Small intestine (tissue), 7 donors: ENCODE data around the gene SF3B3. TPM values are rescaled to one million over a fixed set of nuclear protein-coding genes. Genes with fewer than 3 reads are reported as not detected.
A peak's percentile ranks its signal among the peaks of the same experiment; 100 is the strongest.

Source experiments
- DNase-seq, 2 donors: peaks; one replicate each; pipeline versions ENCODE4 v3.0.0 to v3.0.0-alpha.2; 2013
- FAIRE-seq: peaks from 2 replicates; lab custom pipeline; 2012; peaks lifted over from hg19 to GRCh38; lab: Jason Lieb, UNC
- H3K27ac ChIP-seq, 3 donors: one replicate each; pipeline ENCODE4 v1.5.1; 2013; ENCODE audit warnings: low read length in 2 of 3, mild to moderate bottlenecking in 2 of 3, control low read depth in 1 of 3, inconsistent platforms in 1 of 3, low read depth in 1 of 3, moderate library complexity in 1 of 3
- H3K27me3 ChIP-seq, 3 donors: one replicate each; pipeline ENCODE4 v1.6.1; 2013; ENCODE audit warnings: low read length in 3 of 3, inconsistent platforms in 1 of 3; ENCODE audit not compliant: control insufficient read depth in 3 of 3, insufficient read depth in 3 of 3
- H3K36me3 ChIP-seq, 3 donors: one replicate each; pipeline ENCODE4 v1.6.1; 2013; ENCODE audit warnings: low read length in 3 of 3, inconsistent platforms in 1 of 3, low read depth in 1 of 3, mild to moderate bottlenecking in 1 of 3, moderate library complexity in 1 of 3; ENCODE audit not compliant: control insufficient read depth in 3 of 3, insufficient read depth in 2 of 3
- H3K4me1 ChIP-seq, 3 donors: one replicate each; pipeline ENCODE4 v1.6.1; 2013; ENCODE audit warnings: low read length in 2 of 3, inconsistent platforms in 1 of 3, low read depth in 1 of 3, mild to moderate bottlenecking in 1 of 3, moderate library complexity in 1 of 3; ENCODE audit not compliant: control insufficient read depth in 3 of 3, insufficient read depth in 2 of 3
- H3K4me3 ChIP-seq, 3 donors: one replicate each; pipeline ENCODE4 v1.5.1; 2013; ENCODE audit warnings: low read length in 3 of 3, control low read depth in 1 of 3, inconsistent platforms in 1 of 3, low read depth in 1 of 3, mild to moderate bottlenecking in 1 of 3, moderate library complexity in 1 of 3
- H3K9me3 ChIP-seq, 2 donors: one replicate each; pipeline ENCODE4 v1.6.1; 2013; ENCODE audit warnings: low read depth in 1 of 2, low read length in 1 of 2; ENCODE audit not compliant: control insufficient read depth in 2 of 2, insufficient read depth in 1 of 2
- WGBS, 3 donors: extraction: QIAGEN DNeasy Blood & Tissue Kit; methylation state at CpG; one replicate each; pipeline ENCODE4 v1.1.7; 2013; 5-methylcytosine and 5-hydroxymethylcytosine counted together
- polyA plus RNA-seq, 4 donors: library from polyadenylated mRNA; stranded (reverse) in 3 of 4; unstranded in 1 of 4; fragments of 200-250 nt in 3 of 4; fragments of 120-200 nt in 1 of 4; gene quantifications; one replicate each; pipeline versions ENCODE4 v1.2.1 to v1.2.3, GENCODE V29; 2013
- donor health status: healthy with polysubstance abuse.
- donor health status: control.
- donor health status: control.
- donor health status: Bipolar disorder and iron deficiency.
- donor health status: healthy.

SF3B3 gene
- polyA plus RNA-seq, 4 donors = 33.3 to 203 (median 69.3) TPM

- Histone ChIP-seq H3K4me1 (no peaks in the 10 kb centered on the region), H3K27me3 (no peaks in the 10 kb centered on the region), H3K4me3 (no peak overlapping the region), H3K27ac (no peak overlapping the region), H3K9me3 (no peaks in the 10 kb centered on the region), H3K36me3 (peaks cover 23 to 63% (median 31%) of the 10 kb centered on the region in 3 donors)
- FAIRE-seq (no peak), DNase-seq (no peak)
- WGBS, 3 donors = 90 to 98% (median 94%) methylated on average over 2 of the region's 2 CpGs
Observed at GRCh38 chr16:70494777-70495176, 28.8 kb upstream of the SF3B3 start.

DNA sequence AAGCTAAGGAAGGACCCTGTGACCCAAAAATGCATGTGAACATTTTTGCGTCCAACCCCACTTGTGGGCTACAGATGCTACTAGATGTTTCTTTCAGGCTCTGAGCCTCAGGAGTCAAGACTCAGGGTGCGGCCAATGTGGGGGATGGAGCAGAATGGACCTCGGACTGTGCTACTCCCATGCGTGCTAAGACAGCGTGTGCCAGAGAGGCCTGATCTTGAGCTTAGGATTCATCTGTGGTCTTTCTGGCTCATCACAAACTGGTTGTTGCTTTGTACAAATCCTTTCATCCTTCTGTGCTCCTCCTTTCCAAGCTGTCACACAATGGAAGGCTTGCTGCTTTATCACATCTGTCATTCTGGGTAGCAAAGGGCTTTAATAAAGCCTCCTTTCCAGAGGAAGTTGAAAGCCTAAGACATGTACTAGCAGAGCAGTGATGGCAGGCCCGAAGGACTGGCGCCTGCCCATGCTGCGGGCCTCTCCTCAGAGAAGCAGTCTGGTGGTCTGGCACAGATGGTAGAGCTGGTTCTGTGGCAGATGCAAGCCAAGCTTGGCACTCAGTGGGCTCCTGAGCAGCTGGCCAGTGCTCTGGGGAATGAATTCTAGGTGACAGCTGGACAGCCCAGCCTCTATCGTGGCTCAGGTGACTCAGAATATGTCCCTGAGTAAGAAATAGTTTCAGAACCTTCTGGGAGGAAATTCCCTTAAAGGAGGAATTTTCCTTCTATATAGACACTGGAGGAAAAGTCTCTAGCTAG lies 28.0 kb upstream of the SF3B3 start:
- Histone ChIP-seq H3K36me3 (peaks cover 23 to 63% (median 29%) of the 10 kb centered on the region in 3 donors), H3K27ac (peak overlapping the region in 1 of 3 donors; percentile 33), H3K9me3 (no peaks in the 10 kb centered on the region), H3K4me3 (no peak overlapping the region), H3K4me1 (no peaks in the 10 kb centered on the region), H3K27me3 (no peaks in the 10 kb centered on the region)
- WGBS, 3 donors = 75 to 88% (median 75%) methylated on average over 9 of the region's 9 CpGs
- FAIRE-seq (no peak), DNase-seq (peak; percentile 36 to 63)

DNA sequence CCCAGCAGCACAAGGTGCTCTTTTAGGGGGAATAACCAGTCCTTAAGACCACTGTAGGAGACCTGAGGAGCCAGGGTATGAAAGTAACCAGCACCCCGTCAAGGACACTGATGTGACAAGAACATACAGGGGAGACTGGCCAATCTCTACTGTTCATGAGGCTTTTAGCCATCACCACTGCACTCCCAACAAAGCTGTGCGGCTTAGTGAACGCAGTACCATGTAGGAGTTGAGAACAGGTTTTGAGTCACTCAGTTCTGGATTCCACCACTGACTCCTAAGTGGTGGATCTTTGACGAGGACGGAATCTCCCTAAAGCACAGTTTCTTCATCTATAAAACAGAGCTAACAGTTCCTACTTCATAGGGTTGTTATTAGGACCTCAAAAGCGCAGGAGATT lies 27.1 kb upstream of the SF3B3 start:
- no peak overlapping the region for H3K4me3 ChIP-seq
- H3K27ac ChIP-seq = no peak overlapping the region
- no peaks in the 10 kb centered on the region for H3K4me1 ChIP-seq
- H3K27me3 ChIP-seq = no peaks in the 10 kb centered on the region
- WGBS, 3 donors = 90 to 93% (median 91%) methylated on average over 6 of the region's 6 CpGs
- FAIRE-seq (no peak), DNase-seq (no peak)
- H3K9me3 ChIP-seq = no peaks in the 10 kb centered on the region
- H3K36me3 ChIP-seq = peaks cover 23 to 66% (median 30%) of the 10 kb centered on the region in 3 donors

GRCh38 chr16:70508752-70509151 lies 14.9 kb upstream of the SF3B3 start:
- 56 to 74% (median 64%) methylated on average over 5 of the region's 5 CpGs for WGBS, 3 donors
- H3K27ac ChIP-seq = peak overlapping the region in 1 of 3 donors; percentile 32
- H3K9me3 ChIP-seq = no peaks in the 10 kb centered on the region
- peak in 1 of 2 donors; percentile 11 for DNase-seq
- no peak for FAIRE-seq
- H3K4me1 ChIP-seq = no peaks in the 10 kb centered on the region
- no peak overlapping the region for H3K4me3 ChIP-seq
- H3K27me3 ChIP-seq = no peaks in the 10 kb centered on the region
- H3K36me3 ChIP-seq = peaks cover 7 to 59% (median 18%) of the 10 kb centered on the region in 3 donors

DNA sequence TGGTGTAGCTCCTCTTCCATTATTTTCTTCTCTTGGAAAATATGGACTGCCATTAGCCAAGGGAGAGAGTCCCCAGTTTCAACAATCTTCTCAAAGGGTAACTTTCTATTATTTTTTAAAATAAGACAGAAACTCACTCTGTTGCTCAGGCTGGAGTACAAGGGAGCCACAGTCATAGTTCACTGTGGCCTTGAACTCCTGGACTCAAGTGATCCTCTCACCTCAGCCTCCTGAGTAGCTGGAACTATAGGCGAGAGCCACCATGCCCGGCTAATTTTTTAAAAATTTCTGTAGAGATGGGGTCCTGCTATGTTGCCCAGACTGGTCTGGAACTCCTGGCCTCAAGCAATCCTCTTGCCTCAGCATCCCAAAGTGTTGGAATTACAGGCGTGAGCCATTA lies 13.4 kb upstream of the SF3B3 start:
- Histone ChIP-seq H3K27ac (no peak overlapping the region), H3K27me3 (no peaks in the 10 kb centered on the region), H3K4me3 (no peak overlapping the region), H3K4me1 (no peaks in the 10 kb centered on the region), H3K9me3 (no peaks in the 10 kb centered on the region), H3K36me3 (peaks cover 8 to 63% (median 18%) of the 10 kb centered on the region in 3 donors)
- FAIRE-seq (no peak), DNase-seq (no peak)
- 96 to 99% (median 97%) methylated on average over 3 of the region's 3 CpGs for WGBS, 3 donors

DNA sequence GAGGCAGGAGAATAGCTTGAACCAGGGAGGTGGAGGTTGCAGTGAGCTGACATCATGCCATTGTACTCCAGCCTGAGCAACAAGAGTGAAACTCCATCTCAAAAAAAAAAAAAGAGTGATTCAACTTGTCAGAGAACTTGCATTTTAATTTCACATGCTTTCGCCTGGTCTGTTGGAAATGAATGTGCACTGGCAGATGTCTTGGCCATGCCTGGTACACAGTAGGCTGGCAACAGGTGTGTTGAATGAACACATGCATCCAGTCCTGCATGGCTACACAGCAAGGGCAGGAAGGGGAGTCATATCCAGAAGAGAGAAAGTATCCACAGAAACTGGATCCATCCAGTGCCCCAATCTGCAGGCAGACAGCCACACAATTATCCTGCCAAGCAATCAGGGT lies 11.8 kb upstream of the SF3B3 start:
- DNase-seq (no peak), FAIRE-seq (no peak)
- Histone ChIP-seq H3K27ac (no peak overlapping the region), H3K9me3 (no peaks in the 10 kb centered on the region), H3K36me3 (peaks cover 11 to 66% (median 17%) of the 10 kb centered on the region in 3 donors), H3K4me3 (no peak overlapping the region), H3K27me3 (no peaks in the 10 kb centered on the region), H3K4me1 (no peaks in the 10 kb centered on the region)
- 94 to 96% (median 96%) methylated on average over 1 of the region's 1 CpG for WGBS, 3 donors

- H3K27me3 ChIP-seq = no peaks in the 10 kb centered on the region
- H3K36me3 ChIP-seq = peaks cover 11 to 68% (median 17%) of the 10 kb centered on the region in 3 donors
- no peaks in the 10 kb centered on the region for H3K9me3 ChIP-seq
- 69 to 87% (median 77%) methylated on average over 5 of the region's 5 CpGs for WGBS, 3 donors
- no peak overlapping the region for H3K4me3 ChIP-seq
- H3K4me1 ChIP-seq = no peaks in the 10 kb centered on the region
- FAIRE-seq (no peak), DNase-seq (peak in 1 of 2 donors; percentile 56)
- H3K27ac ChIP-seq = no peak overlapping the region
Observed at GRCh38 chr16:70512456-70512855, 11.2 kb upstream of the SF3B3 start.

DNA sequence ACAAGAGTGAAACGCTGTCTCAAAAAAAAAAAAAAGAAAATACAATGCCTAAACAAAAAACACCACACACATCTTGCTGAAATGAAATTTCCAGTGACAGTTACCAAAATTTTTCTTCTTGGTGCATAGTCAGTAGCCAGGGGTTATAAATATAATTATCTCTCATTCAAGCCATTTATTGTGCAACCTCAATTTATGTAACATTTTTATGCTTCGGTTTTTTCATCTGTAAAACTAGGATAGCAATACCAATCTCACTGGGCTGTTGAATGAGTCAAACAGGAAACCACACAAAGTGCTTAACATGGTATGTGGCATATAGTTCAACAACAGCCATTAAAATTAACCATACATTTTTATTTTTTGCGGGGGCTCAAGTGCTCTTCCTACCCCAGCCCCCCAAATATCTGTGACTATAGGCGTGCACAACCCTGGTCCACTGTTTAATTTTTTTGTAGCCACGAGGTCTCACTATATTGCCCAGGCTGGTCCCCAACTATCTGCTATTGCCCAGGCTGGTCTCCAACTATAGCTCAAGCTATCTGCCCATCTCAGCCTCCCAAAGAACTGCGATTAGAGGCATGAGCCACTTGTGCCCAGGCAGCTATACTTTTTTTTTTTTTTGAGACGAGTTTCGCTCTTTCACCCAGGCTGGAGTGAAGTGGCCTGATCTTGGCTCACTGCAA lies 2.9 kb upstream of the SF3B3 start:
- Histone ChIP-seq H3K36me3 (peaks cover under 1 to 40% (median 7%) of the 10 kb centered on the region in 3 donors), H3K27me3 (no peaks in the 10 kb centered on the region), H3K4me1 (peaks cover 2 to 10% (median 8%) of the 10 kb centered on the region in 3 donors), H3K27ac (peak overlapping the region in 1 of 3 donors; percentile 24), H3K4me3 (no peak overlapping the region), H3K9me3 (no peaks in the 10 kb centered on the region)
- 70 to 76% (median 73%) methylated on average over 8 of the region's 8 CpGs for WGBS, 3 donors
- DNase-seq (no peak), FAIRE-seq (no peak)
